ENCODE measurements around the gene COL23A1. TPM values are rescaled to one million over a fixed set of nuclear protein-coding genes. Genes with fewer than 3 reads are reported as not detected.
A peak's percentile ranks its signal among the peaks of the same experiment; 100 is the strongest.

Gene COL23A1
- polyA plus RNA-seq, 3 donors, result 0.11 to 0.21 TPM; not detected in 1

GRCh38 chr5:178203670-178204181, 386.5 kb downstream of the COL23A1 start:
- Histone ChIP-seq H3K79me2 (ENCODE audit: insufficient read depth, low read length) (peaks cover 53% of the 10 kb centered on the region), H3K27ac (ENCODE audit: low read depth in 1 of 2, low read length in 2 of 2) (peak overlapping the region; percentile 42 to 71), H2AFZ (ENCODE audit: insufficient read depth, low read depth, low read length, poor library complexity, severe bottlenecking) (peak overlapping the region; percentile 73), H4K20me1 (ENCODE audit: insufficient read depth, low read length) (peaks cover 36% of the 10 kb centered on the region), H3K27me3 (ENCODE audit: control insufficient read depth in 2 of 2, insufficient read depth in 2 of 2, low read length in 2 of 2) (no peaks in the 10 kb centered on the region), H3K4me3 (replicated peaks in 1 of 3; ENCODE audit: low read depth in 2 of 3, low read length in 3 of 3) (peak overlapping the region; percentile 77 to 81 (median 80)), H3K4me2 (replicated peaks; ENCODE audit: extremely low read depth, low read length, poor library complexity, severe bottlenecking) (peak overlapping the region; percentile 82), H3K9ac (ENCODE audit: insufficient read depth, low read length, poor library complexity, severe bottlenecking) (peak overlapping the region; percentile 88), H3K9me3 (replicated peaks in 1 of 2; ENCODE audit: control insufficient read depth in 1 of 2, insufficient read depth in 1 of 2, low read length in 2 of 2) (no peaks in the 10 kb centered on the region), H3K4me1 (ENCODE audit: control insufficient read depth in 1 of 2, insufficient read depth in 2 of 2, low read length in 2 of 2) (peaks cover 31 to 50% of the 10 kb centered on the region in 2 donors), H3K36me3 (replicated peaks in 1 of 2; ENCODE audit: control insufficient read depth in 1 of 2, insufficient read depth in 2 of 2, low read length in 2 of 2) (peaks cover 21 to 27% of the 10 kb centered on the region in 2 donors)
- H3K36me3 Mint-ChIP-seq, result peaks cover 26 to 27% of the 10 kb centered on the region in 2 donors
- H3K4me1 Mint-ChIP-seq, result peaks cover 53% of the 10 kb centered on the region
- WGBS (ENCODE audit: insufficient coverage), result 0% methylated on average over 19 of the region's 30 CpGs
- H3K27ac Mint-ChIP-seq, result peak overlapping the region in 6 of 7 donors; percentile 83 to 93 (median 88)
- TF ChIP-seq, protein P1, sequence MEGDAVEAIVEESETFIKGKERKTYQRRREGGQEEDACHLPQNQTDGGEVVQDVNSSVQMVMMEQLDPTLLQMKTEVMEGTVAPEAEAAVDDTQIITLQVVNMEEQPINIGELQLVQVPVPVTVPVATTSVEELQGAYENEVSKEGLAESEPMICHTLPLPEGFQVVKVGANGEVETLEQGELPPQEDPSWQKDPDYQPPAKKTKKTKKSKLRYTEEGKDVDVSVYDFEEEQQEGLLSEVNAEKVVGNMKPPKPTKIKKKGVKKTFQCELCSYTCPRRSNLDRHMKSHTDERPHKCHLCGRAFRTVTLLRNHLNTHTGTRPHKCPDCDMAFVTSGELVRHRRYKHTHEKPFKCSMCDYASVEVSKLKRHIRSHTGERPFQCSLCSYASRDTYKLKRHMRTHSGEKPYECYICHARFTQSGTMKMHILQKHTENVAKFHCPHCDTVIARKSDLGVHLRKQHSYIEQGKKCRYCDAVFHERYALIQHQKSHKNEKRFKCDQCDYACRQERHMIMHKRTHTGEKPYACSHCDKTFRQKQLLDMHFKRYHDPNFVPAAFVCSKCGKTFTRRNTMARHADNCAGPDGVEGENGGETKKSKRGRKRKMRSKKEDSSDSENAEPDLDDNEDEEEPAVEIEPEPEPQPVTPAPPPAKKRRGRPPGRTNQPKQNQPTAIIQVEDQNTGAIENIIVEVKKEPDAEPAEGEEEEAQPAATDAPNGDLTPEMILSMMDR (IDR thresholded peaks at IDR 0.05), result no peak
- H3K9me3 Mint-ChIP-seq, result no peaks in the 10 kb centered on the region
- H3K4me3 Mint-ChIP-seq, result peak overlapping the region; percentile 88 to 89
- DNase-seq, result no peak
- intact Hi-C loops (cut with micrococcal nuclease), result no loop called here
- H3K27me3 Mint-ChIP-seq (ENCODE audit: low read depth in 3 of 3), result no peaks in the 10 kb centered on the region

GRCh38 chr5:178202541-178202940, 387.7 kb downstream of the COL23A1 start:
- Histone ChIP-seq H3K36me3 (replicated peaks in 1 of 2; ENCODE audit: control insufficient read depth in 1 of 2, insufficient read depth in 2 of 2, low read length in 2 of 2) (peaks cover 9 to 15% of the 10 kb centered on the region in 2 donors), H2AFZ (ENCODE audit: insufficient read depth, low read depth, low read length, poor library complexity, severe bottlenecking) (no peak overlapping the region), H3K27me3 (ENCODE audit: control insufficient read depth in 2 of 2, insufficient read depth in 2 of 2, low read length in 2 of 2) (no peaks in the 10 kb centered on the region), H4K20me1 (ENCODE audit: insufficient read depth, low read length) (peaks cover 24% of the 10 kb centered on the region), H3K9me3 (replicated peaks in 1 of 2; ENCODE audit: control insufficient read depth in 1 of 2, insufficient read depth in 1 of 2, low read length in 2 of 2) (no peaks in the 10 kb centered on the region), H3K27ac (ENCODE audit: low read depth in 1 of 2, low read length in 2 of 2) (no peak overlapping the region), H3K4me2 (replicated peaks; ENCODE audit: extremely low read depth, low read length, poor library complexity, severe bottlenecking) (no peak overlapping the region), H3K4me3 (replicated peaks in 1 of 3; ENCODE audit: low read depth in 2 of 3, low read length in 3 of 3) (no peak overlapping the region), H3K79me2 (ENCODE audit: insufficient read depth, low read length) (peaks cover 41% of the 10 kb centered on the region), H3K4me1 (ENCODE audit: control insufficient read depth in 1 of 2, insufficient read depth in 2 of 2, low read length in 2 of 2) (peaks cover 32 to 46% of the 10 kb centered on the region in 2 donors), H3K9ac (ENCODE audit: insufficient read depth, low read length, poor library complexity, severe bottlenecking) (no peak overlapping the region)
- Mint-ChIP-seq H3K4me1 (peaks cover 50% of the 10 kb centered on the region), H3K4me3 (no peak overlapping the region), H3K27me3 (ENCODE audit: low read depth in 3 of 3) (no peaks in the 10 kb centered on the region), H3K36me3 (peaks cover 16% of the 10 kb centered on the region in 2 donors), H3K27ac (no peak overlapping the region), H3K9me3 (no peaks in the 10 kb centered on the region)
- intact Hi-C loops (cut with micrococcal nuclease), result no loop called here
- TF ChIP-seq, protein P1 (IDR thresholded peaks at IDR 0.05), result no peak
- no peak for DNase-seq
- 91% methylated on average over 6 of the region's 10 CpGs for WGBS (ENCODE audit: insufficient coverage)
